H1 (cell line): ENCODE measurements around the gene DEPDC1. TPM values are rescaled to one million over a fixed set of nuclear protein-coding genes. Genes with fewer than 3 reads are reported as not detected.

ENCODE experiments used
- CTCF ChIA-PET: fragments of 300-600 bp; sonication (Branson Sonifier 250); formaldehyde crosslinking; loops from one replicate; lab custom pipeline; 2021; ENCODE audit not compliant: partially characterized antibody; lab: Charles Lee
- POLR2A ChIA-PET: fragments of 300-600 bp; sonication (Branson Sonifier 250); formaldehyde crosslinking; loops from one replicate; lab custom pipeline; 2021; ENCODE audit warnings: inconsistent platforms; ENCODE audit not compliant: partially characterized antibody; lab: Charles Lee
- DNase-seq, 2 experiments: peaks; one replicate each; pipeline versions ENCODE4 v3.0.0 to v3.0.0-alpha.2; 2010 to 2022; ENCODE audit warnings: low spot score in 2 of 2, low read depth in 1 of 2, mixed read lengths in 1 of 2
- FAIRE-seq: peaks from 2 replicates; lab custom pipeline; 2011; peaks lifted over from hg19 to GRCh38; lab: Jason Lieb, UNC
- H2AFZ ChIP-seq: 2 replicates; pipeline ENCODE4 v1.8.1; 2012; ENCODE audit warnings: low read length, inconsistent platforms
- H2AK5ac ChIP-seq: 2 replicates; pipeline ENCODE4 v1.6.1; 2013; ENCODE audit warnings: low read depth, low read length
- H2BK120ac ChIP-seq: replicated peaks from 2 replicates; pipeline ENCODE3; 2013; ENCODE audit warnings: low read depth, low read length, inconsistent platforms
- H2BK12ac ChIP-seq: 2 replicates; pipeline ENCODE4 v1.6.1; 2013; ENCODE audit warnings: low read depth, low read length
- H2BK15ac ChIP-seq: 2 replicates; pipeline ENCODE4 v1.6.1; 2013; ENCODE audit warnings: low read length
- H2BK20ac ChIP-seq: 2 replicates; pipeline ENCODE4 v1.6.1; 2013; ENCODE audit warnings: low read length
- H2BK5ac ChIP-seq: 2 replicates; pipeline ENCODE4 v1.6.1; 2013; ENCODE audit warnings: low read depth, low read length
- H3K14ac ChIP-seq: 2 replicates; pipeline ENCODE4 v1.6.1; 2013; ENCODE audit warnings: inconsistent platforms; ENCODE audit not compliant: insufficient read length
- H3K18ac ChIP-seq: 2 replicates; pipeline ENCODE4 v1.6.1; 2013; ENCODE audit warnings: low read length; ENCODE audit errors: extremely low read depth
- H3K23ac ChIP-seq: 2 replicates; pipeline ENCODE4 v1.6.1; 2013; ENCODE audit warnings: inconsistent platforms; ENCODE audit not compliant: insufficient read length
- H3K23me2 ChIP-seq: 2 replicates; pipeline ENCODE4 v1.6.1; 2013; ENCODE audit warnings: low read depth, low read length
- H3K27ac ChIP-seq: 2 replicates; pipeline ENCODE4 v1.6.1; 2011; ENCODE audit warnings: low read depth, low read length, inconsistent platforms
- H3K27me3 ChIP-seq, 4 experiments: replicated peaks in 1 of 4; 1 replicate in 1 of 4; 2 replicates in 3 of 4; pipeline versions ENCODE4 v1.6.1 to v1.8.1; 2011 to 2013; ENCODE audit warnings: low read length in 3 of 4, mild to moderate bottlenecking in 3 of 4, inconsistent platforms in 2 of 4, mixed read lengths in 2 of 4, moderate library complexity in 1 of 4; ENCODE audit not compliant: control insufficient read depth in 3 of 4, insufficient read depth in 3 of 4; ENCODE audit errors: extremely low read depth in 1 of 4
- H3K36me3 ChIP-seq, 4 experiments: 2 replicates each; pipeline versions ENCODE4 v1.6.1 to v1.8.1; 2011 to 2013; ENCODE audit warnings: mild to moderate bottlenecking in 4 of 4, low read length in 3 of 4, moderate library complexity in 2 of 4, control low read depth in 1 of 4, inconsistent platforms in 1 of 4; ENCODE audit not compliant: insufficient read depth in 4 of 4, control insufficient read depth in 2 of 4
- H3K4ac ChIP-seq: replicated peaks from 2 replicates; pipeline ENCODE3; 2013; ENCODE audit warnings: low read length, low read depth, mixed read lengths, inconsistent platforms; ENCODE audit not compliant: insufficient read length
- H3K4me1 ChIP-seq, 4 experiments: replicated peaks in 1 of 4; 1 replicate in 1 of 4; 2 replicates in 3 of 4; pipeline versions ENCODE4 v1.6.1 to v1.8.1; 2011 to 2013; ENCODE audit warnings: low read length in 3 of 4, inconsistent platforms in 2 of 4, mixed read lengths in 1 of 4; ENCODE audit not compliant: insufficient read depth in 4 of 4, control insufficient read depth in 3 of 4
- H3K4me2 ChIP-seq, 2 experiments: 2 replicates each; pipeline versions ENCODE4 v1.6.1 to v1.8.1; 2011 to 2013; ENCODE audit warnings: low read depth in 2 of 2, low read length in 2 of 2, control low read depth in 1 of 2, inconsistent platforms in 1 of 2, mild to moderate bottlenecking in 1 of 2; ENCODE audit not compliant: insufficient read depth in 1 of 2
- H3K4me3 ChIP-seq, 4 experiments: fragments of 200-600, 300-600 bp in 1 of 4; sonication (generic), shearing (Covaris generic), sonication (Bioruptor Twin) in 1 of 4; 2 replicates each; pipeline versions ENCODE4 v1.5.1 to v1.8.1; 2011 to 2016; ENCODE audit warnings: low read length in 4 of 4, low read depth in 3 of 4, control low read depth in 2 of 4, inconsistent platforms in 2 of 4, mild to moderate bottlenecking in 2 of 4, mixed read lengths in 1 of 4, moderate library complexity in 1 of 4; ENCODE audit not compliant: insufficient read depth in 2 of 4; ENCODE audit errors: extremely low read depth in 1 of 4
- H3K56ac ChIP-seq: replicated peaks from 2 replicates; pipeline ENCODE3; 2013; ENCODE audit warnings: low read depth, mild to moderate bottlenecking, mixed read lengths, low read length, inconsistent platforms; ENCODE audit not compliant: insufficient read length
- H3K79me1 ChIP-seq: 2 replicates; pipeline ENCODE4 v1.6.1; 2013; ENCODE audit warnings: low read depth, low read length, control low read depth
- H3K79me2 ChIP-seq, 2 experiments: 2 replicates each; pipeline versions ENCODE4 v1.6.1 to v1.8.1; 2012 to 2013; ENCODE audit warnings: low read length in 2 of 2, mild to moderate bottlenecking in 2 of 2, inconsistent platforms in 1 of 2; ENCODE audit not compliant: insufficient read depth in 2 of 2, control insufficient read depth in 1 of 2
- H3K9ac ChIP-seq, 4 experiments: replicated peaks in 1 of 4; 1 replicate in 1 of 4; 2 replicates in 3 of 4; pipeline versions ENCODE4 v1.6.1 to v1.8.1; 2011 to 2013; ENCODE audit warnings: low read depth in 3 of 4, low read length in 3 of 4, control low read depth in 2 of 4, mild to moderate bottlenecking in 2 of 4, moderate library complexity in 2 of 4, inconsistent platforms in 1 of 4; ENCODE audit errors: extremely low read depth in 1 of 4
- H3K9me3 ChIP-seq, 2 experiments: 2 replicates each; pipeline versions ENCODE4 v1.6.1 to v1.8.1; 2012 to 2013; ENCODE audit warnings: mild to moderate bottlenecking in 2 of 2, moderate library complexity in 2 of 2, control low read depth in 1 of 2, inconsistent platforms in 1 of 2, low read depth in 1 of 2, low read length in 1 of 2, mixed read lengths in 1 of 2; ENCODE audit not compliant: insufficient read depth in 2 of 2
- H4K20me1 ChIP-seq, 2 experiments: replicated peaks in 1 of 2; 2 replicates each; pipeline versions ENCODE3 to v1.8.1; 2011 to 2013; ENCODE audit warnings: inconsistent platforms in 2 of 2, low read length in 2 of 2, mild to moderate bottlenecking in 1 of 2; ENCODE audit not compliant: insufficient read depth in 2 of 2, control insufficient read depth in 1 of 2
- H4K5ac ChIP-seq: 2 replicates; pipeline ENCODE4 v1.6.1; 2013; ENCODE audit warnings: low read length, low read depth, mixed read lengths, inconsistent platforms; ENCODE audit not compliant: insufficient read length
- H4K8ac ChIP-seq: 2 replicates; pipeline ENCODE4 v1.8.0; 2013; ENCODE audit warnings: mild to moderate bottlenecking, moderate library complexity, low read length, inconsistent platforms; ENCODE audit not compliant: insufficient read depth; ENCODE audit errors: extremely low read depth
- H4K91ac ChIP-seq: replicated peaks from 2 replicates; pipeline ENCODE3; 2013; ENCODE audit warnings: low read length, mixed read lengths, inconsistent platforms; ENCODE audit not compliant: insufficient read length
- ASH2L ChIP-seq: fragments of 200-600, 300-600 bp; sonication (generic); IDR thresholded peaks from one replicate; pipeline ENCODE4 v1.7.1; 2017; ENCODE audit warnings: low read length
- CBX5 ChIP-seq: fragments of 300-800, 300-1000 bp; sonication (generic); IDR thresholded peaks from 2 replicates; pipeline ENCODE4 v1.7.1; 2016; ENCODE audit warnings: antibody characterized with exemption, low read length, low read depth
- CHD1 ChIP-seq: IDR thresholded peaks from 2 replicates; pipeline ENCODE4 v1.6.1; 2012; ENCODE audit warnings: low read depth, low read length, improper control_type of control experiment
- JUND ChIP-seq: IDR thresholded peaks from 2 replicates; pipeline ENCODE4 v1.6.1; 2011; ENCODE audit warnings: mild to moderate bottlenecking, improper control_type of control experiment, low read length
- POU5F1 ChIP-seq: IDR thresholded peaks from 2 replicates; pipeline ENCODE4 v1.6.1; 2011; ENCODE audit warnings: low read depth, mild to moderate bottlenecking, low read length, moderate library complexity
- SIX5 ChIP-seq: IDR thresholded peaks from 2 replicates; pipeline ENCODE4 v1.6.1; 2011; ENCODE audit warnings: mild to moderate bottlenecking, low read depth, low read length
- SP1 ChIP-seq: IDR thresholded peaks from 2 replicates; pipeline ENCODE4 v1.6.1; 2011; ENCODE audit warnings: low read depth, low read length
- SP2 ChIP-seq: IDR thresholded peaks from 2 replicates; pipeline ENCODE4 v1.6.1; 2012; ENCODE audit warnings: mild to moderate bottlenecking, low read length, inconsistent platforms
- ZNF274 ChIP-seq: IDR thresholded peaks from 2 replicates; pipeline ENCODE4 v1.7.0; 2012; ENCODE audit warnings: low read length, borderline replicate concordance; ENCODE audit errors: extremely low read depth
- WGBS, 2 experiments: shearing (Covaris generic) in 1 of 2; methylation state at CpG; one replicate each; pipeline versions ENCODE4 v1.1.6 to v1.1.7; 2013 to 2015; ENCODE audit warnings: low lambda C conversion rate in 2 of 2, mixed read lengths in 2 of 2, inconsistent platforms in 1 of 2, low coverage in 1 of 2, missing lambda C conversion rate in 1 of 2; ENCODE audit not compliant: insufficient replicate concordance in 2 of 2, insufficient coverage in 1 of 2, insufficient read length in 1 of 2; ENCODE audit errors: extremely low coverage in 1 of 2, missing lambda C conversion rate in 1 of 2; 5-methylcytosine and 5-hydroxymethylcytosine counted together
- polyA plus RNA-seq, 7 experiments: library from polyadenylated mRNA; depleted of rRNA in 3 of 7; stranded (reverse) in 5 of 7; unstranded in 2 of 7; fragments of >200 nt in 5 of 7; fragments of 200-250 nt in 2 of 7; gene quantifications; 1 replicate in 5 of 7; 2 replicates in 1 of 7; 4 replicates in 1 of 7; pipeline versions ENCODE4 v1.2.1 to v1.2.3, GENCODE V29; 2011 to 2013; ENCODE audit warnings: missing spikeins in 2 of 7, mixed read lengths in 2 of 7
- total RNA-seq: library from RNA; stranded (reverse); fragmentation: NEBNext Ultra II Directional; extraction: Animal tissue kit (Norgen Biotek cat#: 25700); gene quantifications from 2 replicates; pipeline ENCODE4 v1.2.1, GENCODE V29; 2021
- TF ChIP-seq, protein P1 (sequence below): IDR thresholded peaks from 2 replicates; pipeline ENCODE4 v1.6.1; 2012; ENCODE audit warnings: low read length, inconsistent platforms

The DEPDC1 gene
- total and polyA plus RNA-seq, 2 of the 8 experiments (the other 6 are each of a cell fraction or from before 2014, with no cell fraction given), result 5.5 to 46.5 TPM

- Histone ChIP-seq H3K9ac (no peak overlapping the region), H3K23me2 (no peaks in the 10 kb centered on the region), H3K18ac (no peak overlapping the region), H4K5ac (no peak overlapping the region), H2BK15ac (no peak overlapping the region), H2AFZ (no peak overlapping the region), H2AK5ac (no peak overlapping the region), H3K23ac (no peak overlapping the region), H3K27ac (no peak overlapping the region), H4K8ac (no peak overlapping the region), H3K79me1 (no peaks in the 10 kb centered on the region), H3K56ac (no peak overlapping the region), H2BK5ac (no peak overlapping the region), H4K20me1 (no peaks in the 10 kb centered on the region), H3K14ac (no peak overlapping the region), H3K79me2 (no peaks in the 10 kb centered on the region), H3K27me3 (no peaks in the 10 kb centered on the region), H2BK120ac (no peak overlapping the region), H3K4ac (no peak overlapping the region), H3K36me3 (peaks cover 13 to 71% (median 32%) of the 10 kb centered on the region in 4 experiments), H2BK20ac (no peak overlapping the region), H3K4me2 (no peak overlapping the region), H3K4me1 (no peaks in the 10 kb centered on the region), H2BK12ac (no peak overlapping the region), H3K4me3 (no peak overlapping the region), H3K9me3 (no peaks in the 10 kb centered on the region), H4K91ac (no peak overlapping the region)
- POLR2A ChIA-PET, result interaction anchor here (0.6 kb wide), 1 partner anchor 342 kb away, joined by 4 read pairs; no protein-coding TSS in a partner anchor
- CTCF ChIA-PET, result interaction anchor here (0.6 to 2.6 kb wide), 3 partner anchors 9 to 702 kb away, joined by 3 to 16 read pairs (median 3); no protein-coding TSS in a partner anchor
- WGBS, 2 experiments, result 94% methylated on average over 2 of the region's 2 CpGs; no CpG with 5 or more reads in 1 of the 2 experiments
- FAIRE-seq (no peak), DNase-seq (no peak)
- TF ChIP-seq CHD1 (no peak), ASH2L (no peak), ZNF274 (no peak), JUND (no peak), SP2 (no peak), POU5F1 (no peak), SIX5 (no peak), CBX5 (no peak), SP1 (no peak)
- TF ChIP-seq, protein P1, sequence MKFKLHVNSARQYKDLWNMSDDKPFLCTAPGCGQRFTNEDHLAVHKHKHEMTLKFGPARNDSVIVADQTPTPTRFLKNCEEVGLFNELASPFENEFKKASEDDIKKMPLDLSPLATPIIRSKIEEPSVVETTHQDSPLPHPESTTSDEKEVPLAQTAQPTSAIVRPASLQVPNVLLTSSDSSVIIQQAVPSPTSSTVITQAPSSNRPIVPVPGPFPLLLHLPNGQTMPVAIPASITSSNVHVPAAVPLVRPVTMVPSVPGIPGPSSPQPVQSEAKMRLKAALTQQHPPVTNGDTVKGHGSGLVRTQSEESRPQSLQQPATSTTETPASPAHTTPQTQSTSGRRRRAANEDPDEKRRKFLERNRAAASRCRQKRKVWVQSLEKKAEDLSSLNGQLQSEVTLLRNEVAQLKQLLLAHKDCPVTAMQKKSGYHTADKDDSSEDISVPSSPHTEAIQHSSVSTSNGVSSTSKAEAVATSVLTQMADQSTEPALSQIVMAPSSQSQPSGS, result no peak
These were observed 17.4 kb downstream of the DEPDC1 start for GRCh38 chr1:68479501-68479900.
